Ramos (cell line): Measurements from ENCODE around the gene JARID2.

Experiments
- in situ Hi-C: fragments of 300-500 bp; cut with MboI; formaldehyde crosslinking; loops from one replicate; pipeline ENCODE4 v1.14.3; 2022; ENCODE audit warnings: low sequenced_read_pairs; ENCODE audit not compliant: unreplicated experiment

Gene JARID2

DNA sequence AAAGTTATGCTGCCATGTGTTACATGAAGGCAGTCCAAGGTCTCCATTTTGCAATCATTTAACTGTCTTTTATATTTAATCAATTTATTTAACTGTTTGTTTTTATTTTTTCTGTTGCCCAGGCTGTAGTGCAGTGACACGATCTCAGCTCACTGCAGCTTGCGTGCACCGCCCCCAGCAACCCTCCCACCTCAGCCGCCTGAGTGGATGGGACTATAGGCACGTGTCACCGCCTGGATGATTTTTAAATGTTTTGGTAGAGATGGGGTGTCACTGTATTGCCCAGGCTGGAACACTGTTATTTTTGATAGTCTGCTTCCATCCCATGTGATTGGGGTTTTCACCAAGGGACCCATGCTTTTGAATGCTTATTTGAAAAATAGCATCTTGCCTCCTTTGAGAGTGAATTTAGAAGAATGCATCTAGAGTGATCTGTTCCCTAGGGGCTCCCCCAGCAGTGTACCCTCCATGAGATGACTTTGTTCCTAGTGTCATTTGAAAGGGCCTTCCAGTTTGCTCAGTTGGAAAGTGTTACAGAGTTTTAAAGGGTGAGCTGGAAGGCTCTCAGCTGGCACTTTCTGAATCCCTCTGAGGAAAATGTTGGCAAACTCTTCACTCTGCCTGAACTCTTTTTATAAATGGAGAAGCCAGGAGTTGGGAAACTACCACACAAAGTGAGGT, 143.4 kb downstream of the JARID2 start:
- in situ Hi-C loops = no loop called here

- in situ Hi-C loops = no loop called here
Measured at GRCh38 chr6:15389765-15390723, 144.2 kb downstream of the JARID2 start.

- in situ Hi-C loops = no loop called here
Measured at GRCh38 chr6:15391500-15391899, 145.6 kb downstream of the JARID2 start.

DNA sequence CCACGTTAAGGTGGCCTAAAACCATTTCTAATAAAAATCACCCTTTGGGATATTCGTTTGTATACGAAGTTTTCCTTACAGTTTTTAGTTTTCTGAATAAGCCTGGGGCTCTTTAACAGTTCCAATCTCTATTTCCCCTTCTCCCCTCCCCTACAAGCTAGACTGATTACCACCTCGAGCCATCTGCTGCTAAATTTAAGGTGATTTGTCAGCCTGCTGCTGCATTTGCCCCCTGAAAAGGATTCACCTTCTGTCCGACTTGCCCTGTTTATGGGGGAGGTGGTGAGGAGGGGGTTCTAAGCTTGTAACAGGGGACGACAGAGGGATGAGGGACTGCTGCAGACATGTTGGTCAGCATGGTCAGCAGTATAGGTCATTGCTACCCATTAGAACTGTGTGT, 146.3 kb downstream of the JARID2 start:
- in situ Hi-C loops = no loop called here

DNA sequence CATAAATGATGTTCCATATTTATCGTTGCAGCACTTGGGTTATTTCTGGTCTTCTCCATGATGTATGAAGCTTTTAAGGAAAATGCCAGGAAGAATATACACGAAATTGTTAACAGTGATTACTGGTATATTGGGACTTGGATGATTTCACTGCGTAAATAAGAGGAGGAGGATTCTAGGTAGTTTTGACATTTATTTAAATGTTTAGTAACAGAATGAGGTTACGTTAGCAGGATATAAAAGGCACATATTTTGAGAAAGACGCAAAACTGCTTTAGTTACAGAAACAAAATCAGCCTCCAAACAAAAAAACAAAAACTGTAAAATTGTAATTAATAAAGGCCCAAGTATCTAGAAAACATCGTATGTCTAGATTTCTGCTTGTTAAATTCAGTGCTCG, 147.7 kb downstream of the JARID2 start:
- in situ Hi-C loops = no loop called here

DNA sequence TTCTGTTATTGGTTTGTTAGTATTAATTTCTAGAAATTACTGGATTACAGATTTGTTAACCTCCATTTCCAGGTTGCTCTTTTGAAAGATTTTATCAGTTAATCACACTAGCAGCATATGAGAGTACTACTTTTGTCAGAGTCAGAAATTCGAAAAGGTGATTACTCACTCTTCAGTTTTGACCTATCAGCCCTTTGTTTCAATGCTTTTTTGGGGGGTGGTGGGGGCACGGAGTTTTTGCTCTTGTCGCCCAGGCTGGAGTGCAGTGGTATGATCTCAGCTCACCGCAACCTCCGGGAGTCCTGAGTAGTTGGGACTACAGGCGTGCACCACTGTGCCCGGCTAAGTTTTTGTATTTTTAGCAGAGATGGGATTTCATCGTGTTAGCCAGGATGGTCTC, 149.2 kb downstream of the JARID2 start:
- in situ Hi-C loops = no loop called here

- in situ Hi-C loops = no loop called here
Measured at GRCh38 chr6:15396808-15397207, 150.9 kb downstream of the JARID2 start.

DNA sequence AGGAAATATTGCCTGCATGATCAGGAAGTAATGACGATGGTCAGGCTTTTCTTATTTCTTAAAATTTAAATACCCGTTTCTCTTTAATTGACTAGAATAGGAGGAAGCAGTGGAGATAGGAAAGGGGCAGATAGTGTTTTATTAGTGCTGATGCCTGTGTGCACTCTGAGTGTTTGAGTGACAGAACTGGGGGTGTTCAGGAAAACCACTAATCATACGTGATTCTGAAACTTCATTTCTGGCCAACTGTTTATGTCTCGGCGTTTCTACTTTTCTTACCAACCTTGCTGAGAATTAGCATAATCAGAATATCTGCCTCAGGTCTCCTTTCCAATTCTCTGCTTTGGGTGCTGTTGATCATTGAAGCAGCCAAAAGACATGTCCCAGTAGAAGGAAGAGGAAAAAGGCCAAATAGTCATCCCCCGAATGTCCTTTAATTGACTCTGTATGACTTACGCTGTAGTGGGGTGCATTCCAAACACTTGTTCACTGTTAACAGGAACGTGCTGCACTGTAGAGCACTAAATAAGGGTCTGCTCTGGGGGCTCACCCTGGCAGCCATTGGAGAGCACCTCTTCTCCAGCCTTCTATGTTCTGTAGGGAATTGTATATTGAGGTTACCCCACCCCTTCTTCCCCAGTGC, 152.9 kb downstream of the JARID2 start:
- in situ Hi-C loops = no loop called here

- in situ Hi-C loops = no loop called here
Measured at GRCh38 chr6:15399641-15400470, 154.0 kb downstream of the JARID2 start.

- in situ Hi-C loops = no loop called here
Measured at GRCh38 chr6:15400572-15401004, 154.7 kb downstream of the JARID2 start.

DNA sequence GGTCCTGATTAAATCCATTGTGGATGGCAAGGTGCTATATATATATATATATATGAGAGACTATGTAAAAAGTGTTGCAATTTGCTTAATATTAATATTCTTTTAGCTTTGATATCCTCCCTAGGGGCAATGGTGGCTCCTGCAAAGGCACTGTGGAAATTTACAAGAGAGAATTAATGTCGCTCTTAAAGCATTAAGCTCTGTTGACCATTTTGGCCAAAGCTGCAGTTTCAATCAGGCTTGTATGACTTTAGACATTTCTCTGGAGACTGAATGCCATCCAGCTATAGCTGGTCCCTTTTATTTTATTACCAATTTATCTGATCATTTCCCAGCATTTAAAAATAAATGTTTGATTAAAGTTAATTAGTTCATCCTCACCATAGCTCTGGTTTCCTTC, 155.3 kb downstream of the JARID2 start:
- in situ Hi-C loops = no loop called here

DNA sequence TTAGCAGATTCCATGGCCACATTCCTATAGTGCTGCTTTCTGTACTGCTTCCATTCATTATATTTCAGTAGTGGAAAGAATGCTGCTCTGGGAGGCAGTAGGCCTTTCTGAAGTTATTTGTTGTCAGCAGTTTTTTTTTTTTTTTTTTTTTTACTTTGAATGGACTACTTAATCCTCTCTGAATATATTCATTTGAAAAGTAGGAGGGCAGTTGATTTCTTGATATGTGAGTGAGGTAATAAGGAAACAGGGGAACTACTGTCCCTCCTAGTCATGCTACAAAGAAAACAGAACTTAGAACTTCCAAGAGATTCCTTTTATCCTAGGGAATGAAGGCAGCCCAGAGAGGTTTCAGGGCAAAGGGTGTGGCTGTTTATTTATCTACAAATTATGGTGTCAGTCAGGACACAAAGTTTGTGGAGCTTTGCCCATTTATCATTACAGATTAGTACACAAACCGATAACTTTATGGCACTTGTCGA, 155.9 kb downstream of the JARID2 start:
- in situ Hi-C loops = no loop called here

- in situ Hi-C loops = no loop called here
Measured at GRCh38 chr6:15402406-15403045, 156.7 kb downstream of the JARID2 start.

DNA sequence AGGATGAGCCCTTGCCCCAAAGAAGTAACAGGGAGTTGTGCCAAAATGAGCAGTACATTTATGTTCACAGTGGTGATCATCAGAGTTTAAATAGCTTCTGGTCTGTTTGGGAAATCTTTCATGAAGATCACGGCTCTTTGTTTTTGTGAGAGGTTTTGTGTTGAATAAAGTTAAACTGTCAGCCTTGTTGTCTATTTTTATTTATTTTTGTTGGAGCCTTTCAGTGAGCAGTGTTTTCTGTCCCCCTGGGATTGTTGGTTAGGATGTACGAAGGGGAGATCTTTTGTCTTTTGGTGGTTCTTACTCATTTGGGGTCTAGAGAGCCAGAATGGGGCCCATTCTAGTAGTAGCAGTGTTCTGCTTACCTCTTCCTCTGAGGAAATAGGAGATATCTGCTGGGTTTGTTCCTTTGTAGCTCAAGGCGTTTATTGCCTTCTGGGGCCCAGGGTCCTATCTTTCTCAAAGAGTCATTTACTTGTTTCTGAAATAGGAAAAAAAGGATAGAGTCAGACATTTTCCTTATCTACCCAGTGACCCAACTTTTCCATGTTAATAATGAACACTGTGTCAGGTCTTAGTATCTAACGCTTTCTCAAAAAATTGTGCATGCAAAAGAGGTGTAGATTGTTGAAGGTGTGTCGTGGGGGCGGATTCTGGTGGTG, 157.4 kb downstream of the JARID2 start:
- in situ Hi-C loops = no loop called here

GRCh38 chr6:15404685-15404980, 158.8 kb downstream of the JARID2 start:
- in situ Hi-C loops = no loop called here

- in situ Hi-C loops = no loop called here
Measured at GRCh38 chr6:15405129-15406068, 159.5 kb downstream of the JARID2 start.

- in situ Hi-C loops = no loop called here
Measured at GRCh38 chr6:15406452-15406851, 160.6 kb downstream of the JARID2 start.

- in situ Hi-C loops = no loop called here
Measured at GRCh38 chr6:15408008-15408407, 162.1 kb downstream of the JARID2 start.
